IMR-90 (cell line): Measurements from ENCODE around the gene TANGO2.

ENCODE experiments used
- BHLHE40 ChIP-seq: fragments of 150-350 bp; IDR thresholded peaks from 2 replicates; pipeline ENCODE4 v1.6.1; 2016; ENCODE audit warnings: mild to moderate bottlenecking, low read depth, low read length
- CEBPB ChIP-seq: IDR thresholded peaks from 2 replicates; pipeline ENCODE4 v1.6.1; 2012; ENCODE audit warnings: low read depth, low read length, improper control_type of control experiment
- CTCF ChIP-seq: conservative IDR thresholded peaks from 2 replicates; pipeline ENCODE4 v1.5.1; 2012; ENCODE audit warnings: mild to moderate bottlenecking, low read depth, low read length, improper control_type of control experiment
- MAZ ChIP-seq: IDR thresholded peaks from 2 replicates; pipeline ENCODE4 v1.6.1; 2012; ENCODE audit warnings: low read depth, mild to moderate bottlenecking, low read length, improper control_type of control experiment, moderate library complexity, borderline replicate concordance
- MXI1 ChIP-seq: IDR thresholded peaks from 2 replicates; pipeline ENCODE4 v1.6.1; 2012; ENCODE audit warnings: low read depth, mild to moderate bottlenecking, low read length, moderate library complexity, borderline replicate concordance
- POLR2A ChIP-seq: IDR thresholded peaks from 2 replicates; pipeline ENCODE4 v1.6.1; 2012; ENCODE audit warnings: mild to moderate bottlenecking, low read depth, low read length
- RAD21 ChIP-seq: IDR thresholded peaks from 2 replicates; pipeline ENCODE4 v1.6.1; 2012; ENCODE audit warnings: low read length, improper control_type of control experiment
- SMC3 ChIP-seq: fragments of 150-350 bp; IDR thresholded peaks from 2 replicates; pipeline ENCODE4 v1.6.1; 2016; ENCODE audit warnings: low read depth, mild to moderate bottlenecking, antibody characterized with exemption, low read length, moderate library complexity

- TF ChIP-seq POLR2A (no peak), SMC3 (no peak), CTCF (no peak), MAZ (no peak), CEBPB (no peak), MXI1 (no peak), BHLHE40 (no peak), RAD21 (no peak)
Measured at GRCh38 chr22:20014526-20015186, 6.3 kb upstream of the TANGO2 start.
